H9 (cell line): Measurements from ENCODE around the gene UBE2L6. TPM values are rescaled to one million over a fixed set of nuclear protein-coding genes. Genes with fewer than 3 reads are reported as not detected.
"Not testable (repeated sequence)": the region's sequence is repeated elsewhere in the genome, so short reads cannot be mapped to it uniquely, and the experiment has no call there.

ENCODE experiments used
- DNase-seq: peaks from one replicate; pipeline ENCODE4 v3.0.0-alpha.2; 2017
- H2AFZ ChIP-seq: one replicate; pipeline ENCODE4 v1.6.1; 2013; ENCODE audit warnings: mild to moderate bottlenecking, low read length, control low read depth, moderate library complexity
- H2AK5ac ChIP-seq: 2 replicates; pipeline ENCODE4 v1.6.1; 2013; ENCODE audit warnings: low read length, control low read depth, mixed read lengths; ENCODE audit not compliant: insufficient read length
- H2BK120ac ChIP-seq: one replicate; pipeline ENCODE4 v1.6.1; 2013; ENCODE audit warnings: low read depth, mild to moderate bottlenecking, low read length, control low read depth, inconsistent platforms; ENCODE audit not compliant: poor library complexity, severe bottlenecking
- H2BK12ac ChIP-seq: 2 replicates; pipeline ENCODE4 v1.6.1; 2013; ENCODE audit warnings: low read length, control low read depth, mixed read lengths, low read depth; ENCODE audit not compliant: insufficient read length
- H2BK15ac ChIP-seq: 2 replicates; pipeline ENCODE4 v1.6.1; 2013; ENCODE audit warnings: low read depth, low read length, control low read depth
- H2BK20ac ChIP-seq: one replicate; pipeline ENCODE4 v1.6.1; 2013; ENCODE audit warnings: low read depth, mild to moderate bottlenecking, low read length, control low read depth, inconsistent platforms; ENCODE audit not compliant: poor library complexity, severe bottlenecking
- H2BK5ac ChIP-seq: 2 replicates; pipeline ENCODE4 v1.6.1; 2013; ENCODE audit warnings: low read length, control low read depth, mixed read lengths; ENCODE audit not compliant: insufficient read length
- H3K14ac ChIP-seq: 2 replicates; pipeline ENCODE4 v1.6.1; 2013; ENCODE audit warnings: low read length, control low read depth; ENCODE audit not compliant: insufficient read depth
- H3K18ac ChIP-seq: 2 replicates; pipeline ENCODE4 v1.6.1; 2013; ENCODE audit warnings: low read depth, mild to moderate bottlenecking, mixed read lengths, low read length, control low read depth; ENCODE audit not compliant: insufficient read length
- H3K23ac ChIP-seq: 2 replicates; pipeline ENCODE4 v1.6.1; 2013; ENCODE audit warnings: low read length, control low read depth, mixed read lengths, low read depth; ENCODE audit not compliant: insufficient read length
- H3K23me2 ChIP-seq: 2 replicates; pipeline ENCODE4 v1.6.1; 2013; ENCODE audit warnings: low read depth, mild to moderate bottlenecking, mixed read lengths, low read length, control low read depth; ENCODE audit not compliant: insufficient read length, poor library complexity, severe bottlenecking
- H3K27ac ChIP-seq: 2 replicates; pipeline ENCODE4 v1.5.1; 2013; ENCODE audit warnings: low read length, control low read depth, mixed read lengths, low read depth; ENCODE audit not compliant: insufficient read length
- H3K27me3 ChIP-seq: 2 replicates; pipeline ENCODE4 v1.6.1; 2013; ENCODE audit warnings: low read length, control low read depth, inconsistent platforms; ENCODE audit not compliant: insufficient read depth
- H3K4ac ChIP-seq: 2 replicates; pipeline ENCODE4 v1.6.1; 2013; ENCODE audit warnings: low read depth, mild to moderate bottlenecking, control low read depth, inconsistent platforms, low read length, moderate library complexity
- H3K4me1 ChIP-seq: 2 replicates; pipeline ENCODE4 v1.6.1; 2013; ENCODE audit warnings: low read length, control low read depth, inconsistent platforms; ENCODE audit not compliant: insufficient read depth
- H3K4me2 ChIP-seq: 2 replicates; pipeline ENCODE4 v1.6.1; 2013; ENCODE audit warnings: low read length, control low read depth, mixed read lengths; ENCODE audit not compliant: insufficient read length, insufficient read depth
- H3K56ac ChIP-seq: 2 replicates; pipeline ENCODE4 v1.6.1; 2013; ENCODE audit warnings: low read depth, mild to moderate bottlenecking, mixed read lengths, low read length, control low read depth; ENCODE audit not compliant: insufficient read length
- H3K79me1 ChIP-seq: 2 replicates; pipeline ENCODE4 v1.6.1; 2013; ENCODE audit warnings: low read depth, mild to moderate bottlenecking, moderate library complexity, low read length, control low read depth, inconsistent platforms; ENCODE audit not compliant: insufficient read depth, poor library complexity, severe bottlenecking
- H3K79me2 ChIP-seq: 2 replicates; pipeline ENCODE4 v1.6.1; 2013; ENCODE audit warnings: low read length, control low read depth, inconsistent platforms; ENCODE audit not compliant: insufficient read depth
- H3K9ac ChIP-seq: 2 replicates; pipeline ENCODE4 v1.6.1; 2013; ENCODE audit warnings: low read length, control low read depth, mixed read lengths; ENCODE audit not compliant: insufficient read length; ENCODE audit errors: extremely low read depth
- H3K9me3 ChIP-seq: one replicate; pipeline ENCODE4 v1.6.1; 2013; ENCODE audit warnings: low read depth, low read length, inconsistent platforms; ENCODE audit not compliant: control insufficient read depth
- H3T11ph ChIP-seq: one replicate; pipeline ENCODE4 v1.6.1; 2013; ENCODE audit warnings: mild to moderate bottlenecking, low read length, control low read depth, inconsistent platforms
- H4K20me1 ChIP-seq: one replicate; pipeline ENCODE4 v1.6.1; 2013; ENCODE audit not compliant: control insufficient read depth, insufficient read length, insufficient read depth
- H4K5ac ChIP-seq: 2 replicates; pipeline ENCODE4 v1.6.1; 2013; ENCODE audit warnings: low read depth, mild to moderate bottlenecking, mixed read lengths, low read length, control low read depth; ENCODE audit not compliant: insufficient read length
- H4K8ac ChIP-seq: replicated peaks from 2 replicates; pipeline ENCODE4 v1.6.1; 2013; ENCODE audit warnings: low read length, control low read depth, mixed read lengths, low read depth; ENCODE audit not compliant: insufficient read length
- H4K91ac ChIP-seq: 2 replicates; pipeline ENCODE4 v1.6.1; 2013; ENCODE audit warnings: low read depth, mild to moderate bottlenecking, moderate library complexity, mixed read lengths, low read length, control low read depth; ENCODE audit not compliant: insufficient read length
- H3K27ac Mint-ChIP-seq, 3 experiments: 2 replicates in 2 of 3; 3 replicates in 1 of 3; pipeline ENCODE4 v1.8.0; 2020 to 2021; ENCODE audit warnings: mixed read lengths in 3 of 3, mild to moderate bottlenecking in 1 of 3, moderate library complexity in 1 of 3
- H3K27me3 Mint-ChIP-seq: 2 replicates; pipeline ENCODE4 v1.8.0; 2021; ENCODE audit warnings: low read depth, mild to moderate bottlenecking, moderate library complexity, mixed read lengths
- H3K36me3 Mint-ChIP-seq, 3 experiments: 2 replicates in 2 of 3; 3 replicates in 1 of 3; pipeline ENCODE4 v1.8.0; 2020 to 2021; ENCODE audit warnings: low read depth in 3 of 3, mixed read lengths in 3 of 3; ENCODE audit not compliant: insufficient read depth in 1 of 3
- H3K4me1 Mint-ChIP-seq, 2 experiments: 2 replicates each; pipeline ENCODE4 v1.8.0; 2020; ENCODE audit warnings: mixed read lengths in 2 of 2
- H3K4me3 Mint-ChIP-seq, 2 experiments: 2 replicates in 1 of 2; 3 replicates in 1 of 2; pipeline ENCODE4 v1.8.0; 2020 to 2021; ENCODE audit warnings: mild to moderate bottlenecking in 2 of 2, mixed read lengths in 2 of 2, moderate library complexity in 1 of 2
- H3K9me3 Mint-ChIP-seq, 2 experiments: 2 replicates in 1 of 2; 3 replicates in 1 of 2; pipeline ENCODE4 v1.8.0; 2020; ENCODE audit warnings: mild to moderate bottlenecking in 2 of 2, mixed read lengths in 2 of 2, moderate library complexity in 1 of 2
- CTCF ChIP-seq: fragments of 200-600 bp; sonication (generic); conservative IDR thresholded peaks from 3 replicates; pipeline ENCODE4 v1.8.0; 2021; ENCODE audit warnings: antibody characterized with exemption, mild to moderate bottlenecking
- WGBS: extraction: QIAGEN DNeasy Blood & Tissue Kit; methylation state at CpG from one replicate; pipeline ENCODE4 v1.1.7; 2013; ENCODE audit warnings: missing lambda C conversion rate, low lambda C conversion rate, mixed read lengths; ENCODE audit not compliant: insufficient read length; ENCODE audit errors: extremely low coverage; 5-methylcytosine and 5-hydroxymethylcytosine counted together
- total RNA-seq: library from RNA; stranded (reverse); gene quantifications from 2 replicates; pipeline ENCODE4 v1.2.1, GENCODE V29; 2021

Gene UBE2L6
- total RNA-seq, 1 experiment from 2014 or later = 38.9 TPM

DNA sequence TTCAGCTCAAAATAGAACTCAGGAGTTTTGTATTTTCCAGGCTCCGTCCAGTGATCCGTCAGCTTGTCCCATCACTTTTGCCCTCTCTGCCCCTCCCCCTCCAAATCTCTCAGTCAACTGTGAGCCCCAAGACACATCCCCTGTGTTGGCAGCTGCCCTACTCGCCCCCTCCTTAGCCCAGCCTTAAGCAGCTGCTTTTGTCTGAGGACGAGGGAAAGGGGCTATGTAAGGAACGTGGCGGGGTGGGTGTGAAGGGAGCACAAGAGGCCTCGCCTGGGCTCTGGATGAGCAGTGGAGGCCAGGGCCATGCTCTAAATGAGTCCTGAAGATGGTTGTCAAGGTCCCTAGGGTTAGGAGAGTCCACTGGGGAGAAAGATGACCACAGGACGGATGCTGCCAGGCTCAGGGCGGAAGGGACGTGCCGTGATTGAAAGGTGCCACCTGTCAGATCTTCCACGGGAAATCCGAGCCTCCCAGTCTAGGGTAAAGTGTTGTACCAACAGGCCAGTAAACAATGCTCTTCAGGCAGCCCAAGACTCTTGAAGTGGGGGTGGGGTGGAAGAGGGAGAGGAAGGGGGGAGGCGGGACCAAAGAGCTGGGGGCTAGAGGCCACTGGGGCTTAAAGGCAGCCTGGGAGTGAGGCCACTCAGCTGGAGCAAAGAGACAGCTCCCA is 30.4 kb downstream of the UBE2L6 start, which contains the start of gene SMTNL1:
Gene SMTNL1 (plus strand): TSS at position 649 of the 673 bp plus-strand sequence. CDS start 5,048 bp downstream, outside the sequence.
- H3K27me3 ChIP-seq = no peaks in the 10 kb centered on the region
- H3K4me1 Mint-ChIP-seq = peaks cover 15 to 21% of the 10 kb centered on the region in 2 experiments
- H3T11ph ChIP-seq = no peak within 1 kb of the TSS
- H4K8ac ChIP-seq = no peak within 1 kb of the TSS
- no peaks in the 10 kb centered on the region for H3K79me2 ChIP-seq
- H3K23ac ChIP-seq = no peak within 1 kb of the TSS
- H2BK12ac ChIP-seq = no peak within 1 kb of the TSS
- no peak within 1 kb of the TSS for H3K27ac ChIP-seq
- no peaks in the 10 kb centered on the region for H3K79me1 ChIP-seq
- H3K23me2 ChIP-seq = no peaks in the 10 kb centered on the region
- H3K4ac ChIP-seq = no peak within 1 kb of the TSS
- H3K56ac ChIP-seq = no peak within 1 kb of the TSS
- no peaks in the 10 kb centered on the region for H3K9me3 ChIP-seq
- no peak within 1 kb of the TSS for H2AFZ ChIP-seq
- H2BK15ac ChIP-seq = no peak within 1 kb of the TSS
- no peak within 1 kb of the TSS for H3K9ac ChIP-seq
- H4K20me1 ChIP-seq = no peaks in the 10 kb centered on the region
- no peak within 1 kb of the TSS for H2BK120ac ChIP-seq
- H3K18ac ChIP-seq = peak within 1 kb of the TSS; percentile 39
- no peak within 1 kb of the TSS for H2AK5ac ChIP-seq
- no peak within 1 kb of the TSS for H2BK5ac ChIP-seq
- WGBS = no CpG with 5 or more reads among the region's 14 CpGs
- no peaks in the 10 kb centered on the region for H3K36me3 Mint-ChIP-seq
- H3K14ac ChIP-seq = peak within 1 kb of the TSS; percentile 16; the same call in 1 of the 2 replicates
- H3K4me1 ChIP-seq = no peaks in the 10 kb centered on the region; the same call in 1 of the 2 replicates
- H3K9me3 Mint-ChIP-seq = no peaks in the 10 kb centered on the region
- H4K5ac ChIP-seq = no peak within 1 kb of the TSS
- DNase-seq = no peak
- no peak within 1 kb of the TSS for H2BK20ac ChIP-seq
- no peak for TF ChIP-seq CTCF
- H3K27me3 Mint-ChIP-seq = peaks cover 43% of the 10 kb centered on the region
- no peak within 1 kb of the TSS for H3K4me2 ChIP-seq
- H4K91ac ChIP-seq = no peak within 1 kb of the TSS
- peak within 1 kb of the TSS in 2 of 3 experiments; percentile 59 to 70; a peak in 4 of 7 replicates for H3K27ac Mint-ChIP-seq
- H3K4me3 Mint-ChIP-seq = peak within 1 kb of the TSS in 1 of 2 experiments; percentile 57; a peak in 2 of 5 replicates

GRCh38 chr11:57534449-57534848 is 33.0 kb downstream of the UBE2L6 start:
- H3K9ac ChIP-seq, H2AK5ac ChIP-seq, H2BK20ac ChIP-seq, H3K27ac ChIP-seq, H3K4me3 Mint-ChIP-seq, H2BK120ac ChIP-seq, H3K79me2 ChIP-seq, H4K8ac ChIP-seq, H3K27me3 ChIP-seq, DNase-seq, H3K27ac Mint-ChIP-seq, H3K23me2 ChIP-seq, H3K36me3 Mint-ChIP-seq, H2BK12ac ChIP-seq, H2BK5ac ChIP-seq, H3K79me1 ChIP-seq, H3K4me1 ChIP-seq, H3K14ac ChIP-seq, H3K9me3 ChIP-seq, H3K18ac ChIP-seq, H2BK15ac ChIP-seq, H4K91ac ChIP-seq, H3K4me2 ChIP-seq, H3K4ac ChIP-seq, H3K23ac ChIP-seq, H3K56ac ChIP-seq, H3K9me3 Mint-ChIP-seq, H4K5ac ChIP-seq, H4K20me1 ChIP-seq, H3T11ph ChIP-seq, H2AFZ ChIP-seq: not testable (repeated sequence)
- Mint-ChIP-seq H3K4me1 (peaks cover 26 to 31% of the 10 kb centered on the region in 2 experiments), H3K27me3 (peaks cover 30% of the 10 kb centered on the region)
- WGBS = no CpG with 5 or more reads among the region's 7 CpGs
